Kidney epithelial cell (primary cell): ENCODE measurements around the gene RPF1. TPM values are rescaled to one million over a fixed set of nuclear protein-coding genes. Genes with fewer than 3 reads are reported as not detected.

Experiments
- DNase-seq: peaks from one replicate; pipeline ENCODE4 v3.0.0-alpha.2; 2010; ENCODE audit warnings: low read depth
- H3K27me3 ChIP-seq: 2 replicates; pipeline ENCODE4 v1.6.0; 2011; ENCODE audit warnings: low read length; ENCODE audit not compliant: control insufficient read depth, insufficient read depth
- H3K36me3 ChIP-seq: 2 replicates; pipeline ENCODE4 v1.5.1; 2011; ENCODE audit warnings: low read length; ENCODE audit not compliant: control insufficient read depth, insufficient read depth
- H3K4me3 ChIP-seq: 2 replicates; pipeline ENCODE4 v1.5.1; 2011; ENCODE audit warnings: low read depth, mild to moderate bottlenecking, control low read depth, low read length
- total RNA-seq: library from RNA; depleted of rRNA; stranded (reverse); fragments of >200 nt; gene quantifications from 2 replicates; pipeline ENCODE4 v1.2.3, GENCODE V29; 2015
- TF ChIP-seq, protein P1 (sequence below): IDR thresholded peaks from 2 replicates; pipeline ENCODE4 v1.5.1; 2011; ENCODE audit warnings: mild to moderate bottlenecking, moderate library complexity, low read length, control low read depth, inconsistent platforms; ENCODE audit not compliant: insufficient read depth, poor library complexity, severe bottlenecking

The RPF1 gene
- total RNA-seq, 1 donor from 2014 or later = 65.4 TPM

DNA sequence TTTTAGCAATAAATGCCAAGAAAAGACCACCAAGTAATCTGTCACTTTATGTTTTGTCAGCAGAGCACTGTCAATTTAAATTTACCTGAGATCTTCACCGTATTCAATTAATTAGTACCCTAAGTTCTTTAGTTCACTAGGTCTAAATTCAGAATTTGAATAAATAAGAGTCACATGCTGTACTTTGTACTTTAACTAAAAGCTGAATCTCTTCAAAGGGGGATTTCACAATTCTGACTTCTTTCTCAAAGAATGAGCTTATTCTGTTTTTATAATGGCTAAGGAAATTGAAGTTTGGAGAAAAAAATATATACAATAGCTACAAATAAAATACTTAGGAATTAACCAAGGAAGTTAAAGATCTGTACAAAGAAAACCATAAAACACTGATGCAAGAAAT lies 29.4 kb downstream of the RPF1 start:
- DNase-seq = no peak
- Histone ChIP-seq H3K36me3 (no peaks in the 10 kb centered on the region), H3K27me3 (no peaks in the 10 kb centered on the region), H3K4me3 (no peak overlapping the region)
- TF ChIP-seq, protein P1, sequence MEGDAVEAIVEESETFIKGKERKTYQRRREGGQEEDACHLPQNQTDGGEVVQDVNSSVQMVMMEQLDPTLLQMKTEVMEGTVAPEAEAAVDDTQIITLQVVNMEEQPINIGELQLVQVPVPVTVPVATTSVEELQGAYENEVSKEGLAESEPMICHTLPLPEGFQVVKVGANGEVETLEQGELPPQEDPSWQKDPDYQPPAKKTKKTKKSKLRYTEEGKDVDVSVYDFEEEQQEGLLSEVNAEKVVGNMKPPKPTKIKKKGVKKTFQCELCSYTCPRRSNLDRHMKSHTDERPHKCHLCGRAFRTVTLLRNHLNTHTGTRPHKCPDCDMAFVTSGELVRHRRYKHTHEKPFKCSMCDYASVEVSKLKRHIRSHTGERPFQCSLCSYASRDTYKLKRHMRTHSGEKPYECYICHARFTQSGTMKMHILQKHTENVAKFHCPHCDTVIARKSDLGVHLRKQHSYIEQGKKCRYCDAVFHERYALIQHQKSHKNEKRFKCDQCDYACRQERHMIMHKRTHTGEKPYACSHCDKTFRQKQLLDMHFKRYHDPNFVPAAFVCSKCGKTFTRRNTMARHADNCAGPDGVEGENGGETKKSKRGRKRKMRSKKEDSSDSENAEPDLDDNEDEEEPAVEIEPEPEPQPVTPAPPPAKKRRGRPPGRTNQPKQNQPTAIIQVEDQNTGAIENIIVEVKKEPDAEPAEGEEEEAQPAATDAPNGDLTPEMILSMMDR = no peak

DNA sequence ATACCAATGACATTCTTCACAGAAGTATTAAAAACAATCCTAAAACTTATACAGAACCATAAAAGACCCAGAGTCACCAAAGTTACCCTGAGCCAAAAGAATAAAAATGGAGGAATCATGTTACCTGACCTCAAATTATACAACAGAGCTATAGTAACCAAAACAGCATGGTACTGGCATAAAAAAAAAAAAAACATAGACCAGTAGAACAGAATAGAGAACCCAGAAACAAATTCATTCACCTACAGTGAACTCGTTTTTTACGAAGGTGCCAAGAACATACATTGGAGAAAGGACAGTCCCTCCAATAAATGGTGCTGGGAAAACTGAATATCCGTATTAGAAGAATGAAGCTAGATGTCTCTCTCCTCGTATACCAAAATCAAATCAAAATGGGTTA lies 30.0 kb downstream of the RPF1 start:
- TF ChIP-seq, protein P1 = no peak
- no peak for DNase-seq
- H3K4me3 ChIP-seq = no peak overlapping the region
- H3K36me3 ChIP-seq = no peaks in the 10 kb centered on the region
- H3K27me3 ChIP-seq = no peaks in the 10 kb centered on the region

DNA sequence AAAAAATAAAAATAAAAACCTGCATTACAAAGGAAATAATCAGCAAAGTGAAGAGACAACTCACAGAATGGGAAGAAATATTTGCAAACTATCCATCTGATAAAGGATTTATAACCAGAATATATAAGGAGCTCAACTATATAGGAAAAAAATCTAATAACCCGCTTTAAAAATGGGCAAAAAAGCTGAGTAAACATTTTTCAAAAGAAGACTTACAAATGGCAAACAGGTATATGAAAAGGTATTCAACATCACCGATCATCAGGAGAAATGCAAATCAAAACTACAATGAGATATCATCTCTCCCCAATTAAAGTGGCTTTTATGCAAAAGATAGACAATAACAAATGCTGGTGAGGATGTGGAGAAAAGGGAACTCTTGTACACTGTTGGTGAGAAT lies 31.1 kb downstream of the RPF1 start:
- H3K36me3 ChIP-seq = no peaks in the 10 kb centered on the region
- TF ChIP-seq, protein P1 = no peak

DNA sequence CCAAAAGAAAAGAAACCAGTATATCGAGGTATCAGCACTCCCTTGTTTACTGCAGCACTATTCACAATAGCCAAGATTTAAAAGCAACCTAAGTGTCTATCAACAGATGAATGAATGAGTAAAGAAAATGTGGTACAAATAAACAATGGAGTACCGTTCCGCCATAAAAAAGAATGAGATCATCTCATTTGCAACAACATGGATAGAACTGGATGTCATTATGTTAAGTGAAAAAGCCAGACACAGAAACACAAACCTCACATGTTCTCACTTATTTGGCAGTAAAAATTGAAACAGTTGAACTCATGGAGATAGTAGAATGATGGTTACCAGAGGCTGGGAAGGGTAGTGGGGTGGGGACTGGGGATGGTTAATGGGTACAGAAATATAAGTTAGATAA lies 31.6 kb downstream of the RPF1 start:
- TF ChIP-seq, protein P1 = no peak
- Histone ChIP-seq H3K4me3 (no peak overlapping the region), H3K27me3 (no peaks in the 10 kb centered on the region), H3K36me3 (no peaks in the 10 kb centered on the region)
- no peak for DNase-seq

More for the DNA sequence above, 31.1 kb downstream of the RPF1 start:
- no peak for DNase-seq
- Histone ChIP-seq H3K27me3 (no peaks in the 10 kb centered on the region), H3K4me3 (no peak overlapping the region)

DNA sequence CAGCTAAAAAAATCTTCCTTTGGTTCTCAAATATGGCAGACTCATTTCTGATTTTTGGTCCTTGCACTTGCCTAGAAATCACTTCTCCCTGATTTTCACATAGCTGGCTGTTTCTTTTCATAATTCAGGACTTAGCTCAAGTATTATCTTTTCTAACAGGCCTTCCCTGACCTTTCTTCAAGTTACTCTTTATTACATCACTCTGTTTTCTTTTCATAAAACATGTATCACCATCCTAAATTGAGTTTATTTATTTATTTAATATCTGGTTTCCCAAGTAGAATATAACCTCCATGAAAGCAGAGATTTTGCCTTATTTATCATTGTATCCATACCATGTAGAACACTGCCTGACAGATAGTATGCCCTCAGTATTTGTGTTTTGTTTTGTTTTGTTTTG lies 45.5 kb downstream of the RPF1 start:
- TF ChIP-seq, protein P1 = no peak
- Histone ChIP-seq H3K4me3 (no peak overlapping the region), H3K36me3 (no peaks in the 10 kb centered on the region), H3K27me3 (no peaks in the 10 kb centered on the region)
- no peak for DNase-seq

DNA sequence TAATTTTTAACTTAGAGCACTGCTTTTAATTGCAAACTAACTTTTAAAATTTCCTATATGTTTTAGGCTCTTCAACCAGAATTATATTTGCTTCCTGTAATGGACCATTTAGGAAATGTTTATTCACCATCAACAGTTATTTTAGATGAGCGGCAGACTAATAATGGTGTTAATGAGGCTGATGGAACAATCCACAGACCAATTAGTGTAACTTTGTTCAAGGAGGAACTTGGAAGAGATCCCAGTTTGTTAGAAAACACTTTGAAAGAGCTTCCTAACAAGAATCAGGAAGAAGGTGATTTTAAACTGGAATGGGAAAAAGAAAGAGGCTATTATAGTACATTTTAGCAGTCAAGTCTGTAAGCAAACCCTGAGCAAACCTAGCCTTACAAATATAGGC lies 46.7 kb downstream of the RPF1 start:
- no peaks in the 10 kb centered on the region for H3K27me3 ChIP-seq
- TF ChIP-seq, protein P1 = no peak
- H3K4me3 ChIP-seq = no peak overlapping the region
- DNase-seq = no peak
- H3K36me3 ChIP-seq = no peaks in the 10 kb centered on the region
